Skin of body (tissue), 2 donors: ENCODE data around the gene CERK. TPM values are rescaled to one million over a fixed set of nuclear protein-coding genes. Genes with fewer than 3 reads are reported as not detected.
"Not testable (repeated sequence)": the region's sequence is repeated elsewhere in the genome, so short reads cannot be mapped to it uniquely, and the experiment has no call there.

Experiments used
- DNase-seq: peaks from one replicate; lab custom pipeline; 2025; lab: John Stamatoyannopoulos, UW
- total RNA-seq: library from RNA; depleted of rRNA; stranded (reverse); fragments of >200 nt; gene quantifications from one replicate; pipeline ENCODE4 v1.2.3, GENCODE V29; 2014

Gene CERK
- total RNA-seq, 1 donor from 2014 or later = 21.7 TPM

GRCh38 chr22:46749682-46750529 is 11.9 kb upstream of the CERK start:
- no peak for DNase-seq

DNA sequence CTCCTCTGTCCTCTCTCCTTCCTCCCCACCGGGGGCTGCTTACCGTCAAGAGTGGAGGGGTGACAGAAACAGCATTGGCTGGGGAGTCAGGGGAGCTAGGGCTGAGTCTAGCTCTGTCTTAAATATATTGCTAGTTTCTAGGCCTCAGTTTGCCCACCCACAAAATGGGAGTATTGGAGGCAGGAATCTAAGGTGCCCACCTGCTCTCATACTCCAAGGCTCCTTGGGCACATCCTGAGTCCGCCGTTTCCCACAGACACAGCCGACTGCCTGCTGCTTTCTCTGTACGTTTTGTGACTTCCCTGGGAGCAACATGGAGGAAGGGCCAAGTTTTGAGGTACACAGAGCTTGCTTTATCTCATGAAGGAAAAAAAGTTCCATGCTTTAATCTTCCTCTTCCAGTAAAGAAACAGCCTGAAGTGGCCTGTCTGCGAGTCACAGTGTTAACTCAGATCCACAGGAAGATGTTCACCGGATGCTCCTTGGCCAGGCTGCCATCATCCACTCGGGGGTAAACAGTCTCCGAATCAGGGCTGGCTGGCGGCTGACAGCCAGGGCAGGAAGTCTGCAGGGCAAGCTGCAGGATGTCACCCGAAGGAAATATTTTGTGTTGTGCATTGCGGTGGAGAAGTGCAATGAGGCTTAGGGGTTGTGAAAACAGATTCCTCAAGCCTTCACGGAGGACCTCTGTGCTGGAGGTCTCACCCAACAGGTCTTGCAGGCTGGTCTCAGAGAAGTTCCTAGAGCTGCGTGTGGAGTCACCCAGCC is 11.0 kb upstream of the CERK start:
- DNase-seq = peak; percentile 26

DNA sequence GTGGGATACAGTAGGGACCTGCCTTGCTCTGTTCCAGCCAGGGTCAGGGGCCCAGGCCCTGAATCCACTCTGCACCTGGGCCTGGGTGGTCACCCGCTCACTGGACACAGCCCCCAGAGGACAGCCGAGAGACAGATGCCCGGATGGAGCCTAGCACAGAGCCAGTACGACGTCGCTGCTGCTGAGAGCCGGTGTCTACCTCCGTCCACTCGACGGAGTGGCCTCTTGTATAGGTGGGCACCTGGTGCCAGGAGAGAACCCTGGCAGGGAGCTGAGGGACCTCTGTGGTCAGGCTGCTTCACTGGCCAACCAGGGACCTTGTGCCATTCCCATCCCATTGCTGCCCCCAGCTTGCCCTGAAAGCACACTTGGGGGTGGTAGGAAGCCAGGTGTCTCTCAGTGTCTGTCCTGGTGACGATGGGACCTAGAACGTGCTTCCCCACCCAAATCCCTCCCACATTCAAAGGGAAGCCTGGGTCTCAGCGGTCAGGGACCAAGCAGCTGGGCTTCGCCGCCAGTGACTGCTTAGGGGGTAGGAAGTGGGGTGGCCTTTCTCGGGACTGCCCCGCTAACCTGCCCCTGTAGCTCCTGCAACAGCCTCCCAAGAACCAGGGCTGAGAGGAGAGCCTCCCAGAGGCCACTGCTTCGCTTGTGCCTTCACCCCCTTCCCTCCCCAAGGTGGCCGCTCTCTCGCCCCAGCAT is 10.3 kb upstream of the CERK start:
- DNase-seq = no peak

DNA sequence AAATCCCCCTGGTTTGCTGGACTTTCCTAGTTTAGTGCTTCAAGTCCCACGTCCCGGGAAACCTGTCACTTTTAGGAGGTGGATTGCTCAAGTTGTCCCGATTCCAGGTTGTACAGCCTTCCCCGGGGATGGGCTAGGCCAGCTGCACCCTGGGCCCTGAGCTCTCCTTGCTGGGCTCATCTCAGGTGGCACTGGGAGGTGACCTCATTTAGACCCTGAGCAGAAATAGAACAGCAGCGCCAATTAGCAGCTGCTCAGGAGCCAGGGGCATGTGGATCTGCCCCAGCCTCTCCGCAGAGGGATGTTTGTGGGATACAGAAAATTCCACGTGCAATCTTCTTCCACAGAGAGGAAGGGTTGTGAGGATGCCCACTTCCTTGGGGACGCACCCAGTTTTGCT is 9.6 kb upstream of the CERK start:
- DNase-seq = no peak

DNA sequence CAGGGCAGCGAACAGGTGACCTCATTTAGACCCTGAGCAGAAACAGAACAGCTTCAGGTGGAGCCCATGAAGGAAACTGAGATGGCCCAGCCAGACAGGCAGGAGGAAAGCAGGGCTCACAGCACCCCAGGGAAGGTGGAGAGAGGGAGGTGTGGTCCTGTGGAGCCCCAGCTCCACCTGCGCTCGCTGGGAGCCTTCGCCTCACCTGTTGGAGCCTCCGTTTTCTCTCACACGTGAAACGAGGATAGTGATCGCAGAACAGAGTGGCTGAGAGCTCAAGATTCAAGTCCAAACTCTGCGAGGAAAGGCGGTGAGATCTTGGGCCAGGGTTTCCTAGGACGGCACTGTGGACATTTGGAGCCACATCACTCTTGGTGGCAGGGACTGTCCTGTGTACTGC is 8.6 kb upstream of the CERK start:
- no peak for DNase-seq

- DNase-seq = no peak
Measured at GRCh38 chr22:46746192-46746591, 8.1 kb upstream of the CERK start.

DNA sequence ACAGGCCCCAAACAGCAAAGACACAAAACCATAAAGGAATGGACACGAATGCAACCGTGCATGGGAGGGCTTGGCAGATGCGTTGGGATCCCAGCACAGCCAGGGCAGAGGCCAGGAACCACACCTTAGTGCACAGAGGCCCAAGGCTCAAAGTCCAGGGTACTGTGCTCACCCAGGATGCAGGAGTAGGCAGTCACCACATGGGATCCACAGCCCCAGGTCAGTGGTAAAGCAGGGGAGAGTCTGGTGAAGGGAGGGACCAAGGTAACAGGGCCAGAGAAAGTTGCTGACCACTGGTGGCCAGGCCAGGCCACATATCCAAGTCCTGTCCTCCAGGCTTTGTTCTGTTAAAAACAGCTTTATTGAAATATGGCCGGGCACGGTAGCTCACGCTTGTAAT is 6.5 kb upstream of the CERK start:
- DNase-seq = no peak

DNA sequence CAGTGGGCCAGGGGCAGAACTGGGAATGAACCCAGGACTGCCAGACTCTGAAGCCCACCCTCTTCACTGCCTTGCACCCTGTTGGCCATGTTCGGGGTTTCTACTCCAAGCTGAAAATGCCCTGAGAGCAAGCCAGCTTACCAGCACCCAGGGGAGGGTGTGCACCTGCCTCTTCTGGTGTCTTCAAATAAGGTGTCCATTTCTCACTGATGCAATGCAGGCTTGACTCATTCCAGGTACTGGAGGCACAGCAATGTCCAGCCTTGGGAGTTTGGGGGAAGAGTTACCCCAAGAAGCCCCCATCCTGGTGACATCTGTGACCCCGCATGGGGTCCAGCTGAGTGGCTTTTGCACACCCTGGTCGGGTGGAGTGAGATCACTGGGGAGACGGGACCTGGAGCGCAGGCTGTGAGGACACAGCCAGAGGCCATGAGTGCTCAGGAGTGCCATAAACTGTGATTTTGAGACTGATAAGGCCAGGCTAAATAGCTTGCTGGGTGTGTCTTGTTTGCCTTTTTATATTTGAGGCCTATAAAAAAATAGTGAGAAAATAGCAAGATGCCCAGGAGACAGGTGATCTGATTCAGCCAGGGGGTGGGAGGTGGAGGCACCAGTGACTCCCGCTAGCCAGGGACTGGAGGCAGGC is 4.6 kb upstream of the CERK start:
- DNase-seq = no peak

GRCh38 chr22:46741974-46742519 is 4.0 kb upstream of the CERK start:
- no peak for DNase-seq

GRCh38 chr22:46740910-46741780 is 3.1 kb upstream of the CERK start:
- DNase-seq = no peak

DNA sequence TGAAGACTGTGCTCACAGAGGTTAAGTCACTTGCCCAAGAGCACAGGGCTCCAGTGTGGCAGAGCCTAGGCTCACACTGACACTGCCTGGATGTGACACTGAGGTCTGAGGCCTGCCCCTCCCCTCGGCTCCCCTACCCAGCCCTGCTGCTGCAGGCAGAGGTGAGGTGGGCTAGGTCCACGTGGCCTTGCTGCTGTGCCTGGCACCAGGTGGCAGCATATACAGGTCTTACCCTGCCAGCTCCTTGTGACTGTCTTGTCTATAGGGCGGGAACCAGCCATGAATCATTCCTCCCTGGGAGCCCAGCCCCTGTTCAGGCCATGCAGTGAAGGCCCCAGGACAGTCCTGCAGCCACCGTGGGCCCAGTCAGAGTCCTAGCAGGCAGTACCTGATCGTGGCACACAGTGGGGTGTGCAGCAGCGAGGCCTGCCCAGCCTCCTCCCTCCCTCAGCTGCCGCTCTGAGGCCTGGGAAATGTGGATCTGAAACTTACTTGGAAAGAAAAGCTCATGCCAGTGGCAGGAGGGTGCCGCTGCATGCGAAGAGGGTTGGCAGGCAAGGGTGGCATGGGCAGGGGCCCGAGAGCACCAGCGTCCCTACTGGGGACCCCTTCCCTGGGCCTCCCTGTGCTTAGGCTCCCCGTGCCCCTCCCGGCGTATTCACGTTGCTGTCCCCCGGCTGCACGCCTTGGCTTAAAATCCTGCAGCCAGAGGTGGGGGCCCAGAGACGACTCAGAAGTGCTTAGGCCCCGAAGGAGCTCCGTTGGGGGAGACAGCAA is 1.2 kb upstream of the CERK start:
- DNase-seq = no peak

GRCh38 chr22:46738647-46739093 is 618 bp upstream of the CERK start:
- DNase-seq = no peak

DNA sequence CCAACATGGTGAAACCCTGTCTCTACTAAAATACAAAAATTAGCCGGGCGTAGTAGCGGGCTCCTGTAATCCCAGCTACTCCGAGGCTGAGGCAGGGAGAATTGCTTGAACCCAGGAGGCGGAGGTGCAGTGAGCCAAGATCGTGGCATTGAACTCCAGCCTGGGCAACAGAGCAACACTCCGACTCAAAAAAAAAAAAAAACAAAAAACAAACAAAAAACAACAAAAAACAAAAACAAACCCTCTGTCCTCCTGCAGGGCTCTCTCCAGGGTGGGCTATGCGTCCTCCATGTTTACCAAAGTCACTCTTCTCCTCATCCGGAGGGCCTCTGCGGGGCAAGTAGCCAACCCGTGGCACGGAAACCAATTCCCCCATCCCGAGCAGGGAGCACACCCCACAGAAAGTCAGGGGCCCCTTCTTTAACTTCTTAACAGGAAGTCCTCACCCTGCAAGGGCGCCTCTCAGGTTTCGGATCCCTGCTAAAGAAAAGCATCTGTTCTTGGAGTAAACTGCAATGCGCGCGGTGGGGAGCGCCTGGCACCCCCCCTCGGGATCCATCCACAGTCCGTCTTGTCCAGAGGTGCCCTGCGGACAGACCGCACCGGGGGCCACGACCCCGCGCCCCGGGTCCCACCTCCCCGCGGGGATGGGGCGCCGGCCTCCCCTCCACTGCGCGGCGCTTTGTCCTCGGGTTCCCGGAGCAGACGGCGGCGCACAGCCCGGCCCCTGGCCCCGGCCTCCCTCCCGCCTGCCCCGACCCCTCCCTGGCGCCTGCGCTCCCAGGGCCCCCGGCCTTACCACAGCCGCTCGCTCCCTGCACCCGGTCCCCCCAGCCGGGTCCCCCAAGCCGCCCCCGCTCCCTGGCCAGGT is 712 bp downstream of the CERK start:
- DNase-seq = peak; percentile 25

DNA sequence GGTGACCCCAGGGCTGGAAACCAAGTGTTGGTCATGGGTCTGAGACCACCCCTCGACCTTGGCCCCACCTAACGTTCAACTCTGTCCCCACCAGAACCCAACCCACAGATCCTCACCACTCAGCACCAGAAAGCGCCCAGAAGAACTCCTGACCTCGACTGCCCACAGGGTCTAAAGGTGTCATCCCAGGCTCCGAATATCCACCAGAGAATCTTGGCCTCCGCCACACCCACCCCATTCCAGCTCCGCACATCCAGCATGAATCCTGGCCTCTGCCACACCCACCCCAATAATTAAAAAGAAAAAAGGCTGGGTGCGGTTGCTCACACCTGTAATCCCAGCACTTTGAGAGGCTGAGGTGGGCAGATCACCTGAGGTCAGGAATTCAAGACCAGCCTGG is 1.3 kb downstream of the CERK start:
- DNase-seq = no peak

GRCh38 chr22:46735747-46736608 is 2.1 kb downstream of the CERK start:
- DNase-seq = no peak

GRCh38 chr22:46734830-46735453 is 3.1 kb downstream of the CERK start:
- DNase-seq = no peak

GRCh38 chr22:46734213-46734722 is 3.8 kb downstream of the CERK start:
- DNase-seq = not testable (repeated sequence)
